Measurements from ENCODE around the gene CAPG. TPM values are rescaled to one million over a fixed set of nuclear protein-coding genes. Genes with fewer than 3 reads are reported as not detected.
"Not testable (repeated sequence)": the region's sequence is repeated elsewhere in the genome, so short reads cannot be mapped to it uniquely, and the experiment has no call there.

Gene CAPG
- total RNA-seq, 1 donor, result 122 TPM

DNA sequence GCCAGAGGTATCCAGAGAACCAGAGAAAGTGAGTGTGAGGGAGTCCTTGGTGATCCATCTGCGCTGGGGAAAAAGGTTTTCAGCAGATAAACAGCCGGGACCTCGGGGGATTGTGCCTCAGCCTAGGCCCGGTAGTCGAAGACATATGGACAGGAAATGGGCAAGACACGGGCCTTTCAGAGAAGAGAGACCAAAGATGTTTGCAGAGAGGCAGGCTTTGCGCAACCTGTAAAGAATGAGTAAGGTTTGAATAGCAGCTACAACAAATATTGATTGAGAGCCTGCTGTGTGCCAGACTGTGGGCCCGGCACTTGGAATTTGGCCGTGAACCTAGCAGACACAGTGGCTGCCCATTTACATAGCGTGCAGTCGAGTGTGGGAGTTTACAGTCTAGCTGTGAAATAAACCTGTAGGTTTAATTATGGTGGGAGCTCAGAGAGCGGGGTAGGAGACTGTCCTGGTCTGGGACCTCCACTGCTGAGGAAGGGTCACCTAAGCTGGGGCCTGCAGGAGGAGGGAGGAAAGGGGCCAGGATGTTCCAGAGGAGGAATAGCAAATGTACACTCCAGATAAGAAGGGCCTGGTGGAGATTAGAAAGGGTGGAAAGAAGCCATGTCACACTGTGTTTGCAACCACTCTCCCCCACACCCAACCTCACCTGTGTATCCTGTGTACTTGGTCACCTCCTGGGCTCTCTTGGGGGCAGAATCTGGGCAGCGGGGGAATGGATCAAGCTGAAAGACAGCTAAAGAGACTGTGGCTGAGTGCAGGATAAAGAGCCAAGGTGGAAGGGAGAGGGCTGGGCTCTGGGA lies 11.3 kb upstream of the CAPG start:
- DNase-seq (ENCODE audit: low read depth in 2 of 3, low spot score in 2 of 3), result no peak

- DNase-seq (ENCODE audit: low read depth in 2 of 3, low spot score in 2 of 3), result peak; percentile 76 to 90 (median 81)
Measured at GRCh38 chr2:85420536-85421259, 10.5 kb upstream of the CAPG start.

DNA sequence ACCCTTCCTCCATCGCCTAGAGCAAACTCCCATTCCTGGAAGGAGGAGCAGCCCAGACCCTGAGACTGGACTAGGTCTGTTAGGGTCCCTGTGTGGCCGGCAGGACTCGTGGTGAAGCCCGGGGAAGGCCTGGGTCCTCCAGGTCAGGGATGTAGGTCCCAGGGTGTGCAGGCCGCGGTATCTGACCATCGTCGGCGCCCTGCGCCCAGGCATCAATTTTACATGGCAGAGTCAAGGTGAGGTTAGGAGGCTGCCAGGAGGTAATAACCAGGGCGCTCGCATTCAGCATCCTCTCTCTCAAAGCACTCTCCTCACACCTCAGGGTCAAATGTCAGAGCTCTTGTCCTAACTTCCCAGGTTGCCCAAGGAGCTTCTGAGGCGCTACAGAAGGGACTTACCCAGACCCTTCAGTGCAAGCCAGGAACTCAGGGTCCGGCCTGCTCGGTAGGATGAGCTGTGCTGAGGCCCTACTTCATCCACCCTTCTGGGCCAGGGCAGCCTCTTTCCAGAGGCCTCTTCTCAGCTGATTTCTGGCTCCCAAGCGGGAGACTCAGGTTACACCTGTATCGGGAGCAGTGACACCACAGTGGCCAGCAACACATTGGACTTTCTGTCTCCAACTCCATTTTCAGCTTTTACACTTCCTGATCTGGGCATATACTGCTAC lies 9.0 kb upstream of the CAPG start:
- DNase-seq (ENCODE audit: low read depth in 2 of 3, low spot score in 2 of 3), result no peak

GRCh38 chr2:85418132-85419008 lies 8.2 kb upstream of the CAPG start, which contains the start of gene SH2D6:
SH2D6 (plus strand) TSS chr2:85418714; CDS start chr2:85429466, 10,752 bp downstream.
- peak; percentile 81 to 86 (median 84) for DNase-seq (ENCODE audit: low read depth in 2 of 3, low spot score in 2 of 3)

DNA sequence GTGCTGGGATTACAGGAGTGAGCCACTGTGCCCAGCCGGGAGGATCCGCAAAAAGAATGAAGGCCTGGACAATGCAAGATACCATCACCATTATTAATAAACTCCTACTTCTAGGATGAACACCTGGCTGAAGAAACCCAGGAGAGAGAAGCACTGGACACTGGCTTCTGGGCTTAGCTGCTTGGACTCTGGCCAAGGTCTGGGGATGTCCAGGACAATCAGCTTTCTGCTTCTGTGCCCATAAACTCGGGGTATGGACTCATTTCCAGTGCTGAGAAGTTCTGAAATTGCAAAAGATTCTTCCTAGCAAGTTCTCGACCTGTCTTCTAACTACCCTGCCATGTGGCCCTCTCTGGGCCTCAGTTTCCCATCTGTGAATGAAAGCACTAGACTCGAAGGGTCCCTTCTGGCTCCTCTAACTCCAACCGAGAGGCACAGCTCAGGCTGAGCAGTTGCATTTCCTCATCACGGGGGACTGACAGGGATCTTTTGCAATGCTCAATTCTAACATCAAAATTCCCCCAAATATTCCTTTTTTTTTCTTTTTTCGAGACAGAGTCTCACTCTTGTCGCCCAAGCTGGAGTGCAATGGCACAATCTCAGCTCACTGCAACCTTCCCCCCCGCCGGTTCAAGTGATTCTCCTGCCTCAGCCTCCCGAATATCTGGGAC lies 5.9 kb upstream of the CAPG start:
- no peak for DNase-seq (ENCODE audit: low read depth in 2 of 3, low spot score in 2 of 3)

- no peak for DNase-seq (ENCODE audit: low read depth in 2 of 3, low spot score in 2 of 3)
Measured at GRCh38 chr2:85414761-85415553, 4.8 kb upstream of the CAPG start.

GRCh38 chr2:85414421-85414759 lies 4.2 kb upstream of the CAPG start:
- DNase-seq (ENCODE audit: low read depth in 2 of 3, low spot score in 2 of 3), result not testable (repeated sequence)

DNA sequence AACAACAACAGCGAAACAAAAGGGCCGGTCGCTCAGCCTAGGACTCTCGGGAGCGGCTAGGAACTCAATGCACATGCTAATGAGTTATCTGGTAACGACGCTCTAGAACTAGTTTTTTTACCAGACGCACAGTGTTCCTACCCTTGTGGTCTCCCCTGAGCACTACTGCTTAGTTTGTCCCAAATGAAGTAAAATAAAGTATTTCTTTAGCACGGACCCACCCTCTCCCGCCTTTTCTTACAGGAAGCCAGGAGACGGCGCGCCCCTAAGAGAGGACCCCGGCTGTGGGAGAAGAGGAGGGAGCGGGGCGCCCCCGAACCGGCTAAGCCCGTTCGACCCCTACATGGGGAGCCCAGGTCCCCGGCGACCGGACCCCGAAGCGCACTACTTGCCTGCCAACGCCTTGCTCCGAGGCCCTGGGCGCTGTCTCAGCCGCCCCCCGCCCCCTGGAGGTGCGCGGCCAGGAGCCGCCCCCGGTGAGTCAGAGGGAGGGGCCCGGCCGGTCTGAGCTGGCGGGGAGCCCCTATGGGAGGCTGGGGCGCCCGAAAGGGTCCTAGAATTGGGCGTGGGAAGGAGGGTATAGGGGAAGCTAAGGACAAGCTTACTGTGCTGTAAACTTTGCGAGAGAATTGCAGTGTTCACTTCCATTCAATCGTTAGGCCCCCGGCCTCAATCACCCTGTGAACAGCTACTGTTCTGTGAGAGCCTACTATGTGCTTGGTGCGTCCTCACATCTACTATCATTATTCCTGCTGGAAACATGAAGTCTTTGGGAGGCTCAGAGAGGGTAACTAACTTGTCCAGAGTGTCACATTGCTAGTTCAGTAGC lies 3.6 kb upstream of the CAPG start:
- DNase-seq (ENCODE audit: low read depth in 2 of 3, low spot score in 2 of 3), result peak in 2 of 3 donors; percentile 69 to 82

DNA sequence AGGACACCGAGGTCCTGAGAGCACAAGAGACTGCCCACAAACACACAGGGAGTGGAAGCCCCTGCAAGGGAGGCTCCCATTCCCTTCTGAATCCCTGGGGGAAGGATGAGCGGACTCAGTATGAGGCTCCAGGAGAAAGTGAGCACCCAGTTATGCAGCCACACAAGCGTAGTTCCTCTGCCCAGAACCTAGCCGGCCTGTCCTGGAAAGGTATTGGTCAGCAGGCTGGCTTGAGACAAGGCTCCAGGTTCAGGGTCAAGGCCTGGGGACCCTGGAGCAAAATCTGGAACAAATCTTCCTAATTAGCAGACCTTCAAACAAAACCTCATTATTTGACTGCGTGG lies 1.2 kb upstream of the CAPG start:
- no peak for DNase-seq (ENCODE audit: low read depth in 2 of 3, low spot score in 2 of 3)

DNA sequence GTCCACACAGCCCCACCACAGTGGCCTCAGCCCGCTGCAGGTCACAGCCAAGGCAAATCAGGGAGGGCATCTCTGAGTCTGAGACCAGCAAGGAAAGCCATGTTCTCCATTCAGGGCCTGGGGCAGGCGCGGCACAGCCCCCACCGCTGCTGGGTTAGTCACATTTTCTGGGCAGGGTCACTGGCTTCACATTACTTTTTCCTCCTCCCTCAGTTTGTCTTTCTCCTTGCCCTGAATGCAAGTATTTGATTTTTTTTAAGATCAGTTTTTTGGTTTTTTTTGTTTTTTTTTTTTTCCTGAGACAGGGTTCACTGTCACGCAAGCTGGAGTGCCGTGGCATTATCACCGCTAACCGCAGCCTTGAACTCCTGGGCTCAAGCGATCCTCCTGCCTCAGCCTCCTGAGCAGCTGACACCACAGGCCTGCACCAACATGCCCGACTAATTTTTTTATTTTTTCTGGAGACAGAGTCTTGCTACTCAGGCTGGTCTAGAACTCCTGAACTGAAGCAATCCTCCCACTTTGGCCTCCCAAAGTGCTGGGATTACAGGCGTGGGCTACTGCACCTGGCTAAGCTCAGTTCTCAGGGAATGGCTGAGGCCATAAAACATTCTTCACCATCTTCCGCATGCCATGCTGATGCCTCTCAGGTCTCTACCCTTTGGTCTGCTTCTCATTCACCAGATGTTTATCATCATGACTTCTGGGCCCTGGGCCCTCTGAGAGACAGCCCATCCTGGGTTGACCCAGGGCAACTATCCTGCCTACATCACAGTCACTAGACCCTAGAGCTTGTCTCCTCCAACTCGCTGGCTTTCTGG lies 628 bp upstream of the CAPG start:
- no peak for DNase-seq (ENCODE audit: low read depth in 2 of 3, low spot score in 2 of 3)

- DNase-seq (ENCODE audit: low read depth in 2 of 3, low spot score in 2 of 3), result peak in 2 of 3 donors; percentile 92 to 93
Measured at GRCh38 chr2:85405201-85406059, 4.7 kb downstream of the CAPG start.

- DNase-seq (ENCODE audit: low read depth in 2 of 3, low spot score in 2 of 3), result peak in 1 of 3 donors; percentile 36
Measured at GRCh38 chr2:85401844-85402243, 8.3 kb downstream of the CAPG start.

DNA sequence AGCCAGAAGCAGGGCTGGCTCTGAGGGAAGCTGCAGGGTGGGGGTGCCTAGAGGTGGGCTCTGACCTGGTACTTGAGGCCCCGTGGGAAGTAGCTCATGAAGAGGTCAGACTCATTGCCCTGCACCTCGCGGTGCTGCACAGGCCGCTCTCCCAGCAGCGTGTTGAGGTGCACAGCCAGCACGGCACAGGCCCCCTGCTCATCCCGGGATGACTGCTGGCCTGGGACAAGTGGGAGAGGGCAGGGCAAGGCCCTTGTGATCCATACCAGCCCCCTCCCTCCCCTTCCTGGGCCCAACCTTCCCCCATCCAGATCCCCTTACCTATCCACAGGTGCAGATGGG lies 8.7 kb downstream of the CAPG start:
- DNase-seq (ENCODE audit: low read depth in 2 of 3, low spot score in 2 of 3), result no peak

DNA sequence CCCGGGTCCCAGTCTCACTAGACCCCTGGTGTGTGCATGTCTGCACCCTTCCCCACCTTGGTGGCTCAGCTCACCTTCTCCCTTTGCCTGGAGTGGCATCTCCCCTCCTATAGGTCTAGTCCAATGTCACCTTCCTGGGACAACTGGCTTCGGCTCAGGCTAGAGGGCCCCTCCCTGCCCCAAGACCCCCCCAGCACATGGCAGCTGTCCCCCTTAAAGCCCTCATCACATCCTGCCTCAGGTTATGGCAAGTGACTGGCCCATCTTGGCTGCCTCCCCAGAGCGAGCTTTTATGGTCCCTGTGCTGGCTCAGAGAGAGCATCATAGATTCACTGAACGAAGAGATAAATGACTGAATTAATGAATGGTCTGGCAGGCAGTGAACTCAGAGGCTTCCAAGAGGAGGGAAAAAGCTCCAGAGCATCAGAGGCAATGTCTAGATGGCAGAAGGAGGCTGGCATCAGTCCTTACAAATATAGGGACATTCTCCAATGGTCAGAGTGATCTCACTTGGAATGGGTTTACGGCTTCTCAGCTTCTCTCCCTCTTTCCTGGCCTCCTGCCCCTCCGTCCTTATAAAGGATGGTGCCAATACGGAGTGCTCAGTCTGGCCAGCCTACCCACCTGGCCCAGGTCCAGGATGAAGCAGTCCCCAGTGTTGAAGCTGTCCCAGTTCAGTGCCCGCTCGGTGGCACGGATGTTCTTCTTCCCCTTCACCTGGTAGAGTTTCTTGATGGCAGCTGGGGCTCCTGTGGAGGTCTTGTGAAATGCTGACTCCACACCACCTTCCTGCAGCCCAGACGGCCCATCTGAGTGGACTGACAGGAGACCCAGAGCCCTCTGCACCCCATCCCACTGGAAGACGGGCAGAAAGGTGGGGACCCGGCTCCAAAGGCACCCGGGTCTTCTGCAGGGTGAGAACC lies 9.4 kb downstream of the CAPG start:
- DNase-seq (ENCODE audit: low read depth in 2 of 3, low spot score in 2 of 3), result no peak

- DNase-seq (ENCODE audit: low read depth in 2 of 3, low spot score in 2 of 3), result no peak
Measured at GRCh38 chr2:85400023-85400422, 10.1 kb downstream of the CAPG start.

DNA sequence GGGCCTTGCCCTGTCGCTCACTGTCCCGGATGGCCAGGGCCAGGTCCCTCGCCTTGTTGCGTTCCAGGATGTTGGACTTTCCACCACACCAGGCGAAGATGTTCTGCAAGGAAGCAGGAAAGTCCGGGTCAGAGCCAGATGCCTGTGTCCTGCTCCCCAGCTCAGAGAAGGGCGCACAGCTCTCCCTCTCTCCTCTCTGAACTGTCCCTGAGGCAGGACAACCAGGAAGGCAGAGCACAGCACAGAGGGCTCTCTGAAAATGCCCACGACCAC lies 11.0 kb downstream of the CAPG start:
- DNase-seq (ENCODE audit: low read depth in 2 of 3, low spot score in 2 of 3), result no peak

Measured in hematopoietic multipotent progenitor cell (in vitro differentiated cells).